Measurements from ENCODE around the gene ZNF296. TPM values are rescaled to one million over a fixed set of nuclear protein-coding genes. Genes with fewer than 3 reads are reported as not detected.

ZNF296 gene
- total and polyA plus RNA-seq, 2 donors (not counting 3 experiments of a cell fraction or from before 2014, with no cell fraction given): 0.35 to 1.8 TPM

GRCh38 chr19:45059258-45059965 lies 16.9 kb downstream of the ZNF296 start:
- peak; percentile 93 for FAIRE-seq
- peak; percentile 75 for DNase-seq (ENCODE audit: low read depth, low spot score)

More at GRCh38 chr19:45059258-45059965, 16.9 kb downstream of the ZNF296 start:
- intact Hi-C loops (cut with micrococcal nuclease) (loop anchor here (1.0 kb wide), 2 partner anchors 42 to 70 kb away; no protein-coding TSS in a partner anchor), dilution Hi-C loops (cut with MboI; ENCODE audit: extremely low pct_ligation_motif_present, low sequenced_read_pairs) (no loop called here)
- Histone ChIP-seq H3K27ac (ENCODE audit: insufficient read depth, low read depth, low read length) (no peak overlapping the region), H3K9me1 (replicated peaks; ENCODE audit: control insufficient read depth, extremely low read depth, insufficient read depth, low read length) (no peaks in the 10 kb centered on the region), H3K4me3 (replicated peaks in 1 of 3; ENCODE audit: insufficient read depth in 1 of 3, low read depth in 1 of 3, low read length in 3 of 3) (no peak overlapping the region), H3K79me2 (ENCODE audit: control insufficient read depth, insufficient read depth, low read length) (no peaks in the 10 kb centered on the region), H3K27me3 (ENCODE audit: control insufficient read depth in 2 of 2, insufficient read depth in 2 of 2, low read length in 2 of 2) (no peaks in the 10 kb centered on the region), H3K9me3 (replicated peaks; ENCODE audit: control insufficient read depth, insufficient read depth, low read length) (no peaks in the 10 kb centered on the region), H3K9ac (replicated peaks; ENCODE audit: extremely low read depth, insufficient read depth, low read length) (no peak overlapping the region), H3K36me3 (ENCODE audit: control insufficient read depth in 2 of 2, extremely low read depth in 1 of 2, insufficient read depth in 2 of 2, low read length in 2 of 2) (peaks cover 18 to 71% of the 10 kb centered on the region in 2 experiments), H3K4me1 (ENCODE audit: control insufficient read depth, extremely low read depth, insufficient read depth, low read length) (no peaks in the 10 kb centered on the region), H4K20me1 (replicated peaks; ENCODE audit: control insufficient read depth, extremely low read depth, insufficient read depth, low read length) (no peaks in the 10 kb centered on the region), H2AFZ (ENCODE audit: low read depth, low read length) (no peak overlapping the region), H3K4me2 (ENCODE audit: insufficient read depth, low read length) (no peak overlapping the region)
- ChIA-PET POLR2A (no interaction called here), CTCF (interaction anchor here (0.6 to 2.5 kb wide), 35 partner anchors 8 to 285 kb away, joined by 3 to 31 read pairs (median 7); partner anchors contain the start of genes APOE, CLASRP, GEMIN7 and PPP1R37)
- no TSS peak for BruUV-seq (replicated peaks)
- TF ChIP-seq CTCF (IDR thresholded peaks at IDR 0.05; ENCODE audit: extremely low read depth in 1 of 2, insufficient read depth in 1 of 2, low read depth in 1 of 2, low read length in 2 of 2) (peak; percentile 80 to 84), POLR2A (IDR thresholded peaks at IDR 0.05; ENCODE audit: low read depth, low read length) (peak; percentile 31), GATA2 (IDR thresholded peaks at IDR 0.05; ENCODE audit: insufficient read depth, insufficient read length, low read depth, low read length) (no peak)
